Measurements from ENCODE around the gene MXI1.

GRCh38 chr10:110226543-110226925, 19.1 kb downstream of the MXI1 start:
- TF ChIP-seq JUN (CRISPR knock-in tag; IDR thresholded peaks at IDR 0.05) (no peak), CTCF (IDR thresholded peaks at IDR 0.05) (no peak)

All from WTC11 (cell line).